ENCODE data around the gene HGD.
"Not testable (repeated sequence)": the region's sequence is repeated elsewhere in the genome, so short reads cannot be mapped to it uniquely, and the experiment has no call there.

The HGD gene

DNA sequence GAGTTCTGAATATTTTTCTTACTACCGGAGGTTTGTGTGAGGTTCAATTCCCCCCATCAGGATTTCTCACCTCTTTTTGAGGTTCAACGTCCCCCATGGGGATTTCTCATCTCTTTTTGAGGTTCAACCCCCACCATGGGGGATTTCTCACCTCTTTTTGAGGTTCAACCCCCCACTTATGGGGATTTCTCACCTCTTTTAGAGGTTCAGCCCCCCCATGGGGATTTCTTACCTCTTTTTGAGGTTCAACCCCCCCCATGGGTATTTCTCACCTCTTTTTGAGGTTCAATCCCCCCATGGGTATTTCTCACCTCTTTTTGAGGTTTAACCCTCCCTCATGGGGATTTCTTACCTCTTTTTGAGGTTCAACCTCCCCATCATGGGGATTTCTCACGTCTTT, 59.6 kb downstream of the HGD start:
- Histone ChIP-seq H3K4me2 (ENCODE audit: low read length, poor library complexity, severe bottlenecking) (no peak overlapping the region), H2BK15ac (ENCODE audit: low read depth, poor library complexity, severe bottlenecking) (no peak overlapping the region), H3K4me3 (ENCODE audit: insufficient read depth in 1 of 2, low read depth in 1 of 2, low read length in 2 of 2) (no peak overlapping the region), H2BK12ac (ENCODE audit: low read length in 2 of 2) (no peak overlapping the region), H3K4me1 (ENCODE audit: control insufficient read depth, insufficient read depth, low read depth, low read length) (no peaks in the 10 kb centered on the region), H3K18ac (ENCODE audit: low read depth in 1 of 2, low read length in 2 of 2) (no peak overlapping the region), H3K9me3 (ENCODE audit: control insufficient read depth, low read length) (no peaks in the 10 kb centered on the region), H2BK5ac (ENCODE audit: low read depth, low read length, poor library complexity, severe bottlenecking) (no peak overlapping the region), H3K14ac (ENCODE audit: low read length in 2 of 2) (no peak overlapping the region), H2BK120ac (ENCODE audit: low read depth, low read length) (no peak overlapping the region), H3K36me3 (ENCODE audit: control insufficient read depth in 1 of 2, insufficient read depth in 2 of 2, low read depth in 1 of 2, low read length in 2 of 2) (no peaks in the 10 kb centered on the region), H3K79me1 (replicated peaks; ENCODE audit: low read length, poor library complexity, severe bottlenecking) (no peaks in the 10 kb centered on the region), H3K27me3 (ENCODE audit: control insufficient read depth in 1 of 2, insufficient read depth in 1 of 2, low read length in 2 of 2) (no peaks in the 10 kb centered on the region), H4K91ac (ENCODE audit: low read length) (no peak overlapping the region), H3K9ac (ENCODE audit: low read length) (no peak overlapping the region), H4K8ac (ENCODE audit: low read length) (no peak overlapping the region), H2AK5ac (ENCODE audit: low read length, severe bottlenecking) (no peak overlapping the region), H3K4ac (ENCODE audit: low read depth in 1 of 2, low read length in 2 of 2) (no peak overlapping the region), H2AFZ (ENCODE audit: low read depth, low read length) (no peak overlapping the region), H3K23ac (ENCODE audit: low read length in 2 of 2) (no peak overlapping the region), H3K27ac (ENCODE audit: low read length, poor library complexity, severe bottlenecking) (no peak overlapping the region)
- WGBS: 66% methylated on average over 3 of the region's 3 CpGs
- DNase-seq: no peak

DNA sequence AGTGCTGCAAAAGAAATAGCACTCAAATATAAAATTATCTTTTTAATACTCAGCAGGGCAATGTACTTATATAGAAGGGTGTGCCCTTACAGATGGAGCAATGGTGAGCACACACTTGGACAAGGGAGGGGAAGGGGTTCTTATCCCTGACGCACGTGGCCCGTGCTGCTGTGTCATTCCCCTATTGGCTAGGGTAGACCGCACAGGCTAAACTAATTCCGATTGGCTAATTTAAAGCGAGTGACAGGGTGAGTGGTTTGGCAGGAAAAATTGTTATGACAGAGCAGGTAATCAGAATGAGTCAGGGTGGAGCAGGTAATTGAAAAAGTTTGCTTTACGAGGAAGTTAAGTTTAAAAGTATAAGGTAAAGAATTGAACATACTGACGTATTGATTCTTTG, 65.3 kb downstream of the HGD start:
- not testable (repeated sequence) for H3K4me3 ChIP-seq (ENCODE audit: insufficient read depth in 1 of 2, low read depth in 1 of 2, low read length in 2 of 2); H4K8ac ChIP-seq (ENCODE audit: low read length); H2BK120ac ChIP-seq (ENCODE audit: low read depth, low read length); H2AK5ac ChIP-seq (ENCODE audit: low read length, severe bottlenecking); H3K18ac ChIP-seq (ENCODE audit: low read depth in 1 of 2, low read length in 2 of 2); H3K27me3 ChIP-seq (ENCODE audit: control insufficient read depth in 1 of 2, insufficient read depth in 1 of 2, low read length in 2 of 2); H3K4me2 ChIP-seq (ENCODE audit: low read length, poor library complexity, severe bottlenecking); H2BK15ac ChIP-seq (ENCODE audit: low read depth, poor library complexity, severe bottlenecking); H3K4ac ChIP-seq (ENCODE audit: low read depth in 1 of 2, low read length in 2 of 2); H4K91ac ChIP-seq (ENCODE audit: low read length); H3K27ac ChIP-seq (ENCODE audit: low read length, poor library complexity, severe bottlenecking); H3K14ac ChIP-seq (ENCODE audit: low read length in 2 of 2); H3K23ac ChIP-seq (ENCODE audit: low read length in 2 of 2); H2BK5ac ChIP-seq (ENCODE audit: low read depth, low read length, poor library complexity, severe bottlenecking); H2BK12ac ChIP-seq (ENCODE audit: low read length in 2 of 2); H3K36me3 ChIP-seq (ENCODE audit: control insufficient read depth in 1 of 2, insufficient read depth in 2 of 2, low read depth in 1 of 2, low read length in 2 of 2); H3K79me1 ChIP-seq (replicated peaks; ENCODE audit: low read length, poor library complexity, severe bottlenecking); H3K4me1 ChIP-seq (ENCODE audit: control insufficient read depth, insufficient read depth, low read depth, low read length); H3K9ac ChIP-seq (ENCODE audit: low read length); DNase-seq; H2AFZ ChIP-seq (ENCODE audit: low read depth, low read length); H3K9me3 ChIP-seq (ENCODE audit: control insufficient read depth, low read length)
- 96% methylated on average over 6 of the region's 8 CpGs for whole genome bisulfite sequencing

DNA sequence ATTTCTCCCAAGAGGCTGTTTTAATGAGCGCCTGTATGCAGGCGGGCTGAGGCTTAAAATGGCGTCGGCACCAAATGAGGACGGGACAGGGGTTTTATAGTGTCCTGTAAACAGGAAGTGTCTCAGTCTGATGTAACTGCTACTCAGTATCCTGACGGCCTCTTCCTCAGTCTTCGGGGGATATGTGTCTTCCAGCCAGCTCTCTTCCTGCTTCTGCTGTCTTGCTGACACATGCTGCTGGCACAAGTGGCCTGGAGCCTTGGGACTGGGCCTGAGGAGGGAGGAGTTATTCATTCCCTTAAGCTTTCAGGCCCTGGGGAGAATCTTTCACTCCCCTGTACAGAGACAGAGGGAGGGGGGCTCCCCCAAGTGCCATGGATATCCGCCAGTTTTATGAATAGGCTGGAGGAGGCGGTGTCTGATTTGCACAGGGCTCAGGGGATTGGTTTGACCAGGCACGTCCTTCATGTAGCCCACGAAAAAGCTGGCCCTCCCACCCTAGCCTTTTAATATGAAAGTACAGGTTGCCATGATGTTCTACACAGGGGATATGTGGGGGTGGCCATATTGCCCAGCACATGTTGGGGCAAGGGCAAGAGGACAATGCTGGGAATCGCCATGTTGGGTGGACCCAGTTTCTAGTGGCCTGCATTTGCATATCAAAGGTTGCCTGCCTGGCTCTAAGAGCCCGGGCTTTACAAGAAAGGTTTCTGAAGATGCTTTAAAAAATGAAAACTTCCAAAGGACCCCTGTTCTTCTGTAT, 66.0 kb downstream of the HGD start:
- peak; percentile 57 for DNase-seq
- no peak overlapping the region for H2BK15ac ChIP-seq (ENCODE audit: low read depth, poor library complexity, severe bottlenecking)
- H3K27me3 ChIP-seq (ENCODE audit: control insufficient read depth in 1 of 2, insufficient read depth in 1 of 2, low read length in 2 of 2): no peaks in the 10 kb centered on the region
- H3K4ac ChIP-seq (ENCODE audit: low read depth in 1 of 2, low read length in 2 of 2): peak overlapping the region in 1 of 2 experiments; percentile 61
- WGBS: 61% methylated on average over 13 of the region's 13 CpGs
- H2BK12ac ChIP-seq (ENCODE audit: low read length in 2 of 2): no peak overlapping the region
- no peaks in the 10 kb centered on the region for H3K9me3 ChIP-seq (ENCODE audit: control insufficient read depth, low read length)
- H3K18ac ChIP-seq (ENCODE audit: low read depth in 1 of 2, low read length in 2 of 2): peak overlapping the region in 1 of 2 experiments; percentile 34
- no peak overlapping the region for H3K4me2 ChIP-seq (ENCODE audit: low read length, poor library complexity, severe bottlenecking)
- H3K14ac ChIP-seq (ENCODE audit: low read length in 2 of 2): no peak overlapping the region
- no peak overlapping the region for H3K23ac ChIP-seq (ENCODE audit: low read length in 2 of 2)
- no peak overlapping the region for H2BK120ac ChIP-seq (ENCODE audit: low read depth, low read length)
- no peaks in the 10 kb centered on the region for H3K36me3 ChIP-seq (ENCODE audit: control insufficient read depth in 1 of 2, insufficient read depth in 2 of 2, low read depth in 1 of 2, low read length in 2 of 2)
- H3K4me3 ChIP-seq (ENCODE audit: insufficient read depth in 1 of 2, low read depth in 1 of 2, low read length in 2 of 2): no peak overlapping the region
- H3K27ac ChIP-seq (ENCODE audit: low read length, poor library complexity, severe bottlenecking): no peak overlapping the region
- H3K4me1 ChIP-seq (ENCODE audit: control insufficient read depth, insufficient read depth, low read depth, low read length): no peaks in the 10 kb centered on the region
- H2AK5ac ChIP-seq (ENCODE audit: low read length, severe bottlenecking): no peak overlapping the region
- no peak overlapping the region for H2BK5ac ChIP-seq (ENCODE audit: low read depth, low read length, poor library complexity, severe bottlenecking)
- peak overlapping the region; percentile 66 for H2AFZ ChIP-seq (ENCODE audit: low read depth, low read length)
- H3K79me1 ChIP-seq (replicated peaks; ENCODE audit: low read length, poor library complexity, severe bottlenecking): no peaks in the 10 kb centered on the region
- peak overlapping the region; percentile 99 for H4K8ac ChIP-seq (ENCODE audit: low read length)
- H4K91ac ChIP-seq (ENCODE audit: low read length): peak overlapping the region; percentile 57
- H3K9ac ChIP-seq (ENCODE audit: low read length): no peak overlapping the region

- H3K9ac ChIP-seq (ENCODE audit: low read length): no peak overlapping the region
- no peak overlapping the region for H2AK5ac ChIP-seq (ENCODE audit: low read length, severe bottlenecking)
- no peaks in the 10 kb centered on the region for H3K27me3 ChIP-seq (ENCODE audit: control insufficient read depth in 1 of 2, insufficient read depth in 1 of 2, low read length in 2 of 2)
- H3K9me3 ChIP-seq (ENCODE audit: control insufficient read depth, low read length): no peaks in the 10 kb centered on the region
- no peak overlapping the region for H2AFZ ChIP-seq (ENCODE audit: low read depth, low read length)
- H3K27ac ChIP-seq (ENCODE audit: low read length, poor library complexity, severe bottlenecking): no peak overlapping the region
- no peak overlapping the region for H2BK12ac ChIP-seq (ENCODE audit: low read length in 2 of 2)
- H3K18ac ChIP-seq (ENCODE audit: low read depth in 1 of 2, low read length in 2 of 2): no peak overlapping the region
- no peaks in the 10 kb centered on the region for H3K36me3 ChIP-seq (ENCODE audit: control insufficient read depth in 1 of 2, insufficient read depth in 2 of 2, low read depth in 1 of 2, low read length in 2 of 2)
- H4K8ac ChIP-seq (ENCODE audit: low read length): no peak overlapping the region
- no peak overlapping the region for H4K91ac ChIP-seq (ENCODE audit: low read length)
- H3K4me3 ChIP-seq (ENCODE audit: insufficient read depth in 1 of 2, low read depth in 1 of 2, low read length in 2 of 2): no peak overlapping the region
- WGBS: 98% methylated on average over 7 of the region's 8 CpGs
- no peak for DNase-seq
- H2BK5ac ChIP-seq (ENCODE audit: low read depth, low read length, poor library complexity, severe bottlenecking): no peak overlapping the region
- no peaks in the 10 kb centered on the region for H3K4me1 ChIP-seq (ENCODE audit: control insufficient read depth, insufficient read depth, low read depth, low read length)
- no peaks in the 10 kb centered on the region for H3K79me1 ChIP-seq (replicated peaks; ENCODE audit: low read length, poor library complexity, severe bottlenecking)
- no peak overlapping the region for H3K4me2 ChIP-seq (ENCODE audit: low read length, poor library complexity, severe bottlenecking)
- H2BK120ac ChIP-seq (ENCODE audit: low read depth, low read length): no peak overlapping the region
- H3K14ac ChIP-seq (ENCODE audit: low read length in 2 of 2): no peak overlapping the region
- H2BK15ac ChIP-seq (ENCODE audit: low read depth, poor library complexity, severe bottlenecking): no peak overlapping the region
- H3K23ac ChIP-seq (ENCODE audit: low read length in 2 of 2): no peak overlapping the region
- H3K4ac ChIP-seq (ENCODE audit: low read depth in 1 of 2, low read length in 2 of 2): no peak overlapping the region
These were observed 67.3 kb downstream of the HGD start for GRCh38 chr3:120614765-120615164.

Data from mesenchymal stem cell (in vitro differentiated cells and primary cell).